Liver (tissue), 3 donors: ENCODE data around the gene DHPS.

Source experiments
- CTCF ChIP-seq: fragments of 150-350 bp; IDR thresholded peaks from 2 replicates; pipeline ENCODE4 v1.5.1; 2017; ENCODE audit warnings: improper control_type of control experiment, low read depth, low read length; ENCODE audit not compliant: missing input control
- FOXA2 ChIP-seq: IDR thresholded peaks from 2 replicates; pipeline ENCODE4 v1.6.1; 2016; ENCODE audit warnings: antibody characterized with exemption
- GABPA ChIP-seq, 2 donors: IDR thresholded peaks in 1 of 2; conservative IDR thresholded peaks in 1 of 2; 2 replicates each; pipeline ENCODE4 v1.6.1; 2016; ENCODE audit warnings: antibody characterized with exemption in 2 of 2, mild to moderate bottlenecking in 1 of 2, moderate library complexity in 1 of 2
- HNF4A ChIP-seq, 2 donors: conservative IDR thresholded peaks; 2 replicates each; pipeline ENCODE4 v1.6.1; 2016; ENCODE audit warnings: antibody characterized with exemption in 2 of 2, mild to moderate bottlenecking in 2 of 2
- MAX ChIP-seq: IDR thresholded peaks from 2 replicates; pipeline ENCODE4 v1.6.1; 2016; ENCODE audit warnings: antibody characterized with exemption
- RAD21 ChIP-seq, 2 donors: IDR thresholded peaks; 2 replicates each; pipeline ENCODE4 v1.6.1; 2016; ENCODE audit warnings: antibody characterized with exemption in 2 of 2, mild to moderate bottlenecking in 2 of 2
- REST ChIP-seq: IDR thresholded peaks from 2 replicates; pipeline ENCODE4 v1.6.1; 2016; ENCODE audit warnings: antibody characterized with exemption, mild to moderate bottlenecking
- RXRA ChIP-seq, 2 donors: IDR thresholded peaks; 2 replicates each; pipeline ENCODE4 v1.6.1; 2017 to 2018; ENCODE audit warnings: antibody characterized with exemption in 2 of 2, mild to moderate bottlenecking in 1 of 2
- SP1 ChIP-seq: IDR thresholded peaks from 2 replicates; pipeline ENCODE4 v1.6.1; 2018; ENCODE audit warnings: antibody characterized with exemption, mild to moderate bottlenecking
- TAF1 ChIP-seq: conservative IDR thresholded peaks from 2 replicates; pipeline ENCODE4 v1.6.1; 2016; ENCODE audit warnings: antibody characterized with exemption, mild to moderate bottlenecking
- YY1 ChIP-seq: IDR thresholded peaks from 2 replicates; pipeline ENCODE4 v1.6.1; 2016; ENCODE audit warnings: antibody characterized with exemption, mild to moderate bottlenecking
- ZBTB33 ChIP-seq: IDR thresholded peaks from 2 replicates; pipeline ENCODE4 v1.6.1; 2016; ENCODE audit warnings: antibody characterized with exemption
- donor health status: healthy.
- donor health status: healthy.

GRCh38 chr19:12727745-12728433 is 46.2 kb upstream of the DHPS start:
- TF ChIP-seq HNF4A (conservative IDR thresholded peaks at IDR 0.05) (no peak), YY1 (no peak), ZBTB33 (no peak), CTCF (no peak), TAF1 (no peak), MAX (no peak), RAD21 (IDR thresholded peaks at IDR 0.05) (no peak), GABPA (IDR thresholded peaks at IDR 0.05 in 1 of 2, conservative IDR thresholded peaks at IDR 0.05 in 1 of 2) (no peak), FOXA2 (no peak), SP1 (no peak), REST (no peak), RXRA (IDR thresholded peaks at IDR 0.05) (no peak)
